Measurements from ENCODE around the gene FMN1. TPM values are rescaled to one million over a fixed set of nuclear protein-coding genes. Genes with fewer than 3 reads are reported as not detected.

The FMN1 gene
- total and polyA plus RNA-seq, 2 of the 13 experiments (the other 11 are each of a cell fraction or from before 2014, with no cell fraction given) = 0.20 to 0.60 TPM

- Histone ChIP-seq H3K9ac (ENCODE audit: insufficient read depth, low read depth, low read length) (no peak overlapping the region), H4K20me1 (ENCODE audit: insufficient read depth, low read length) (no peaks in the 10 kb centered on the region), H3K4me3 (replicated peaks in 1 of 3; ENCODE audit: insufficient read depth in 1 of 3, low read depth in 2 of 3, low read length in 3 of 3) (no peak overlapping the region), H3K27me3 (ENCODE audit: control insufficient read depth in 1 of 2, insufficient read depth in 2 of 2, low read length in 2 of 2) (no peaks in the 10 kb centered on the region), H2AFZ (ENCODE audit: low read length) (no peak overlapping the region), H3K4me2 (ENCODE audit: low read depth, low read length) (no peak overlapping the region), H3K4me1 (ENCODE audit: insufficient read depth, low read length) (no peaks in the 10 kb centered on the region), H3K27ac (ENCODE audit: extremely low read length, insufficient read depth, low read length) (no peak overlapping the region), H3K36me3 (replicated peaks in 1 of 2; ENCODE audit: control insufficient read depth in 1 of 2, insufficient read depth in 2 of 2, low read length in 2 of 2) (no peaks in the 10 kb centered on the region), H3K79me2 (ENCODE audit: insufficient read depth, low read length) (no peaks in the 10 kb centered on the region), H3K9me3 (ENCODE audit: low read length) (no peaks in the 10 kb centered on the region)
- intact Hi-C loops (cut with micrococcal nuclease; ENCODE audit: unreplicated experiment) (no loop called here), in situ Hi-C loops (cut with HindIII; ENCODE audit: extremely low pct_ligation_motif_present, low pct_unique_long_range_greater_than_20kb) (no loop called here)
- ATAC-seq (no peak), DNase-seq (ENCODE audit: low spot score) (no peak), FAIRE-seq (no peak)
- BruUV-seq (replicated peaks) = no TSS peak
- WGBS (ENCODE audit: low lambda C conversion rate) = 4% methylated on average over 2 of the region's 2 CpGs
- CTCF ChIA-PET (ENCODE audit: low intra/inter-chr PET ratio, low total read pairs) = no interaction called here
- POLR2A ChIA-PET = no interaction called here
- no peak for TF ChIP-seq CSRNP2 (CRISPR knock-in tag; conservative IDR thresholded peaks at IDR 0.05; ENCODE audit: low read depth)
- TF ChIP-seq TBX3 (IDR thresholded peaks at IDR 0.05; ENCODE audit: borderline replicate concordance) = no peak
- TF ChIP-seq ZNF703 (CRISPR knock-in tag; IDR thresholded peaks at IDR 0.05; ENCODE audit: borderline replicate concordance) = no peak
- no peak for TF ChIP-seq PRDM10 (CRISPR knock-in tag; IDR thresholded peaks at IDR 0.05; ENCODE audit: low read depth)
- no peak for TF ChIP-seq ZNF501 (CRISPR knock-in tag; IDR thresholded peaks at IDR 0.05)
- no peak for TF ChIP-seq NR1H2 (CRISPR knock-in tag; IDR thresholded peaks at IDR 0.05; ENCODE audit: borderline replicate concordance, low read depth)
- TF ChIP-seq KLF16 (CRISPR knock-in tag; IDR thresholded peaks at IDR 0.05) = no peak
- TF ChIP-seq ZFP36L2 (CRISPR knock-in tag; IDR thresholded peaks at IDR 0.05) = no peak
- no peak for TF ChIP-seq PPARG (CRISPR knock-in tag; conservative IDR thresholded peaks at IDR 0.05)
- no peak for TF ChIP-seq ZNF775 (CRISPR knock-in tag; IDR thresholded peaks at IDR 0.05; ENCODE audit: borderline replicate concordance)
- TF ChIP-seq ZNF335 (CRISPR knock-in tag; IDR thresholded peaks at IDR 0.05) = no peak
- TF ChIP-seq E2F1 (CRISPR knock-in tag; IDR thresholded peaks at IDR 0.05) = no peak
- TF ChIP-seq ZNF704 (CRISPR knock-in tag; IDR thresholded peaks at IDR 0.05; ENCODE audit: borderline replicate concordance) = no peak
- no peak for TF ChIP-seq ARID3A (IDR thresholded peaks at IDR 0.05; ENCODE audit: low read depth, low read length)
- TF ChIP-seq DR1 (CRISPR knock-in tag; IDR thresholded peaks at IDR 0.05) = no peak
- TF ChIP-seq ZNF484 (CRISPR knock-in tag; IDR thresholded peaks at IDR 0.05; ENCODE audit: borderline replicate concordance, low read depth) = no peak
These were observed 23.3 kb downstream of the FMN1 start for GRCh38 chr15:33171202-33171601.

Measured in HepG2 (cell line).